ENCODE measurements around the gene CLRN2.

Gene CLRN2

GRCh38 chr4:17546222-17546621, 31.3 kb downstream of the CLRN2 start:
- Histone ChIP-seq H3K9me3 (no peaks in the 10 kb centered on the region), H3K4me1 (ENCODE audit: control insufficient read depth in 1 of 2, insufficient read depth in 1 of 2, low read depth in 1 of 2, low read length in 1 of 2) (no peaks in the 10 kb centered on the region), H3K27me3 (no peaks in the 10 kb centered on the region), H3K36me3 (no peaks in the 10 kb centered on the region), H3K4me3 (ENCODE audit: low read depth in 1 of 2, low read length in 1 of 2) (no peak overlapping the region), H3K27ac (no peak overlapping the region)
- TF ChIP-seq CTCF (IDR thresholded peaks at IDR 0.05) = no peak

- no peaks in the 10 kb centered on the region for H3K9me3 ChIP-seq
- no peaks in the 10 kb centered on the region for H3K4me1 ChIP-seq (ENCODE audit: control insufficient read depth in 1 of 2, insufficient read depth in 1 of 2, low read depth in 1 of 2, low read length in 1 of 2)
- peaks cover 4% of the 10 kb centered on the region for H3K27me3 ChIP-seq
- H3K4me3 ChIP-seq (ENCODE audit: low read depth in 1 of 2, low read length in 1 of 2) = no peak overlapping the region
- TF ChIP-seq CTCF (IDR thresholded peaks at IDR 0.05) = no peak
- H3K36me3 ChIP-seq = no peaks in the 10 kb centered on the region
- H3K27ac ChIP-seq = no peak overlapping the region
Observed at GRCh38 chr4:17546678-17547077, 31.7 kb downstream of the CLRN2 start.

- no peaks in the 10 kb centered on the region for H3K36me3 ChIP-seq
- H3K4me1 ChIP-seq (ENCODE audit: control insufficient read depth in 1 of 2, insufficient read depth in 1 of 2, low read depth in 1 of 2, low read length in 1 of 2) = no peaks in the 10 kb centered on the region
- H3K27ac ChIP-seq = no peak overlapping the region
- no peaks in the 10 kb centered on the region for H3K9me3 ChIP-seq
- H3K4me3 ChIP-seq (ENCODE audit: low read depth in 1 of 2, low read length in 1 of 2) = no peak overlapping the region
- TF ChIP-seq CTCF (IDR thresholded peaks at IDR 0.05) = no peak
- peaks cover 18% of the 10 kb centered on the region for H3K27me3 ChIP-seq
Observed at GRCh38 chr4:17550549-17550948, 35.6 kb downstream of the CLRN2 start.

GRCh38 chr4:17552427-17552826, 37.5 kb downstream of the CLRN2 start:
- Histone ChIP-seq H3K4me3 (ENCODE audit: low read depth in 1 of 2, low read length in 1 of 2) (no peak overlapping the region), H3K27ac (no peak overlapping the region), H3K4me1 (ENCODE audit: control insufficient read depth in 1 of 2, insufficient read depth in 1 of 2, low read depth in 1 of 2, low read length in 1 of 2) (no peaks in the 10 kb centered on the region), H3K27me3 (peaks cover 28% of the 10 kb centered on the region), H3K36me3 (no peaks in the 10 kb centered on the region), H3K9me3 (no peaks in the 10 kb centered on the region)
- TF ChIP-seq CTCF (IDR thresholded peaks at IDR 0.05) = no peak

GRCh38 chr4:17554568-17554967, 39.6 kb downstream of the CLRN2 start:
- H3K36me3 ChIP-seq = no peaks in the 10 kb centered on the region
- H3K4me3 ChIP-seq (ENCODE audit: low read depth in 1 of 2, low read length in 1 of 2) = no peak overlapping the region
- TF ChIP-seq CTCF (IDR thresholded peaks at IDR 0.05) = no peak
- no peaks in the 10 kb centered on the region for H3K4me1 ChIP-seq (ENCODE audit: control insufficient read depth in 1 of 2, insufficient read depth in 1 of 2, low read depth in 1 of 2, low read length in 1 of 2)
- H3K27ac ChIP-seq = no peak overlapping the region
- H3K9me3 ChIP-seq = no peaks in the 10 kb centered on the region
- H3K27me3 ChIP-seq = peaks cover 28% of the 10 kb centered on the region

GRCh38 chr4:17556498-17556897, 41.5 kb downstream of the CLRN2 start:
- H3K27ac ChIP-seq = no peak overlapping the region
- no peaks in the 10 kb centered on the region for H3K36me3 ChIP-seq
- H3K4me3 ChIP-seq (ENCODE audit: low read depth in 1 of 2, low read length in 1 of 2) = no peak overlapping the region
- peaks cover 25% of the 10 kb centered on the region for H3K27me3 ChIP-seq
- no peaks in the 10 kb centered on the region for H3K4me1 ChIP-seq (ENCODE audit: control insufficient read depth in 1 of 2, insufficient read depth in 1 of 2, low read depth in 1 of 2, low read length in 1 of 2)
- TF ChIP-seq CTCF (IDR thresholded peaks at IDR 0.05) = no peak
- no peaks in the 10 kb centered on the region for H3K9me3 ChIP-seq

Data from neutrophil (primary cell).